Measurements from ENCODE around the gene HIC1.

Gene HIC1

GRCh38 chr17:2050300-2051060 is 4.4 kb upstream of the HIC1 start:
- no peak for DNase-seq (ENCODE audit: extremely low read depth, low read depth)
- no peak for TF ChIP-seq CTCF (IDR thresholded peaks at IDR 0.05; ENCODE audit: low read depth, low read length)

DNA sequence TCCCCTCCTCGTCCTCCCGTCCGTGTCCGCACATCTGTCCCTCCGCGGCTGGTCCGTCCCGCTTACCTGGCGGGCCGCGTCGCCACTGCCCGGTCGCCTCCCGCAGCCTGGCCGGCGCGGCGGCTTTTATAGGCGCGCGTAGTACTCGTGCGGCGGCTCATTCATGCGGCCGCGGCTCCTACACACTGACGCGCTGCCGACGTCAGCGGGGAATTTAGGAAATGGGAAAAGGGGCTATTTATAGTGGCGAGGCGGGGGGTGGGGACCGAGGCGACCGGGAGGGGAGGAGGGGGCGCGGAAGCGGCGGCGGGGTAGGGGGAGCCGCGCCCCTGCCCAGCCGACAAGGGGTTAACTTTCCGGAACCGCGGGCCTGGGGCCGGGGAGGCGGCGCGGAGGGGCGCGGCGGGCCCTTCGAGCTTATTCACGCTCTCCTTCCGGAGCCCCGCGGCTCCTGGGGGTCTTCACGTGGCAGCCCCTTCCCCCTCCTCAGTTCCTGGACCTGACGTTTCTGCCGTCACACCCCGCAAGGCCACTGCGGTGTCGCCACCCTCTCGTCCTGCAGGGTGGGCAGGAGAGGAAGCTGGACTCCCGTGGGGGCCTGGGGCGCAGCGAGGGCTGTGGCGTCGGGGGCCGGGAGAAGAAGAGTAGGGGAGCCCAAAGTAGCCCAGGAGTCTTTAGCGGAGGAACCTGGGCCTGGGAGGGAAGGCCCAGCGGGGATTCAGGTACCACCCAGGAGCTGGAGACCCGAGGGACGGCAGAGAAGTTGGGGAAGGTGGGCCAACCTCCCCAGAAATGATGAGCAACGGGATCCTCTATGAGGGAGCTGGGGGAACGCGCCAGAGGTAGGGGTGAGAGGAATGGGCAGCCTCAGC is 3.6 kb upstream of the HIC1 start:
- TF ChIP-seq CTCF (IDR thresholded peaks at IDR 0.05; ENCODE audit: low read depth, low read length), result no peak
- DNase-seq (ENCODE audit: extremely low read depth, low read depth), result no peak

- no peak for TF ChIP-seq CTCF (IDR thresholded peaks at IDR 0.05; ENCODE audit: low read depth, low read length)
- no peak for DNase-seq (ENCODE audit: extremely low read depth, low read depth)
Measured at GRCh38 chr17:2051933-2052559, 2.9 kb upstream of the HIC1 start.

- peak; percentile 66 for TF ChIP-seq CTCF (IDR thresholded peaks at IDR 0.05; ENCODE audit: low read depth, low read length)
- no peak for DNase-seq (ENCODE audit: extremely low read depth, low read depth)
Measured at GRCh38 chr17:2053380-2054261, 1.3 kb upstream of the HIC1 start.

GRCh38 chr17:2054262-2054511 is 716 bp upstream of the HIC1 start:
- no peak; the same call in 1 of the 2 replicates for TF ChIP-seq CTCF (IDR thresholded peaks at IDR 0.05; ENCODE audit: low read depth, low read length)
- no peak for DNase-seq (ENCODE audit: extremely low read depth, low read depth)

DNA sequence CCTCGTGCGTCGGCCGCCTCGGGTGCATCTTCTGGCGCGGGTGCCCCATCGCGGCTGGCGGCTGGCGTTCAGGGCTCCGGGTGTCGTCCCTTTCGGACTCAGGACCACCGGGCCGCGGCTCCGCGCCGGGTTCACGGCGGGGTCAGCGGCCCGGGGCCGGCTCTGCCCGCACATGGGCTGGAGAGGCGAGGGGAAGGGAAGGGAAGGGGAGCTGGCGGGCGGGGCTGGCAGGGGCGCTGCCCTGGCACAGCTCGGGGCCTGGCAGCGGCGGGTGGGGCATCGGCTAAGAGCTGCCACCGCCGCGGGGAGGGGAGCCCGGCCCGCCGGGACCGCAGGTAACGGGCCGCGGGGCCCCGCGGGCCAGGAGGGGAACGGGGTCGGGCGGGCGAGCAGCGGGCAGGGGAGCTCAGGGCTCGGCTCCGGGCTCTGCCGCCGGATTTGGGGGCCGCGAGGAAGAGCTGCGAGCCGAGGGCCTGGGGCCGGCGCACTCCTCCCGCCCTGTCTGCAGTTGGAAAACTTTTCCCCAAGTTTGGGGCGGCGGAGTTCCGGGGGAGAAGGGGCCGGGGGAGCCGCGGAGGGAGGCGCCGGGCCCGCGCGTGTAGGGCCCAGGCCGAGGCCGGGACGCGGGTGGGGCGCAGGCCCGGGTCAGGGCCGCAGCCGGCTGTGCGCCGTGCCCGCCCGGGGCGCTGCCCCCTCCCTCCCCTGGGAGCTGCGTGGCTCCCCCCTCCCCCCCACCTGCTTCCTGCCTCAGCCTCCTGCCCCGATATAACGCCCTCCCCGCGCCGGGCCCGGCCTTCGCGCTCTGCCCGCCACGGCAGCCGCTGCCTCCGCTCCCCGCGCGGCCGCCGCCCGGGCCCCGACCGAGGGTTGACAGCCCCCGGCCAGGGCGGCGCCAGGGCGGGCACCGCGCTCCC is 646 bp downstream of the HIC1 start:
- DNase-seq (ENCODE audit: extremely low read depth, low read depth), result no peak
- no peak for TF ChIP-seq CTCF (IDR thresholded peaks at IDR 0.05; ENCODE audit: low read depth, low read length)

All from AG09319 (cell line).